NCI-H526 (cell line): ENCODE data around the gene ACTL7B.
"Not testable (repeated sequence)": the region's sequence is repeated elsewhere in the genome, so short reads cannot be mapped to it uniquely, and the experiment has no call there.

ENCODE experiments used
- DNase-seq, 2 experiments: peaks; one replicate each; lab custom pipeline; 2025; lab: John Stamatoyannopoulos, UW

Gene ACTL7B

GRCh38 chr9:108855888-108856287, at the start of gene ACTL7B:
Gene ACTL7B, minus strand, starts transcription at chr9:108855986. Its CDS starts 56 bp downstream, at chr9:108855930.
- no peak for DNase-seq

GRCh38 chr9:108905494-108905893, 49.7 kb upstream of the ACTL7B start:
- DNase-seq = no peak

- no peak for DNase-seq
Measured at GRCh38 chr9:108904161-108904560, 48.4 kb upstream of the ACTL7B start.

- no peak for DNase-seq
Measured at GRCh38 chr9:108903420-108904103, 47.8 kb upstream of the ACTL7B start.

- no peak for DNase-seq
Measured at GRCh38 chr9:108900176-108900575, 44.4 kb upstream of the ACTL7B start.

- not testable (repeated sequence) for DNase-seq
Measured at GRCh38 chr9:108899023-108899695, 43.4 kb upstream of the ACTL7B start.

- DNase-seq = no peak
Measured at GRCh38 chr9:108897324-108898096, 41.7 kb upstream of the ACTL7B start.

GRCh38 chr9:108894225-108894997, 38.6 kb upstream of the ACTL7B start:
- DNase-seq = no peak

- no peak for DNase-seq
Measured at GRCh38 chr9:108889649-108890067, 33.9 kb upstream of the ACTL7B start.

GRCh38 chr9:108886594-108887271, 30.9 kb upstream of the ACTL7B start:
- not testable (repeated sequence) for DNase-seq

GRCh38 chr9:108885643-108886348, 30.0 kb upstream of the ACTL7B start:
- DNase-seq = peak in 1 of 2 experiments; percentile 43

GRCh38 chr9:108884701-108885100, 28.9 kb upstream of the ACTL7B start:
- DNase-seq = no peak

GRCh38 chr9:108883085-108883484, 27.3 kb upstream of the ACTL7B start:
- no peak for DNase-seq

GRCh38 chr9:108882052-108882888, 26.5 kb upstream of the ACTL7B start:
- no peak for DNase-seq

GRCh38 chr9:108880738-108881316, 25.0 kb upstream of the ACTL7B start:
- no peak for DNase-seq

GRCh38 chr9:108877524-108877923, 21.7 kb upstream of the ACTL7B start:
- no peak for DNase-seq

GRCh38 chr9:108876425-108876824, 20.6 kb upstream of the ACTL7B start:
- DNase-seq = no peak

- peak; percentile 66 to 81 for DNase-seq
Measured at GRCh38 chr9:108874058-108874788, 18.4 kb upstream of the ACTL7B start.
